DMS53 treated with DMSO at 0.1 percent for 48 hours (cell line): ENCODE data around the gene MAP3K5.
"Not testable (repeated sequence)": the region's sequence is repeated elsewhere in the genome, so short reads cannot be mapped to it uniquely, and the experiment has no call there.

ENCODE experiments used
- DNase-seq: peaks from one replicate; lab custom pipeline; 2025; ENCODE audit not compliant: unreplicated experiment; lab: John Stamatoyannopoulos, UW

The MAP3K5 gene

GRCh38 chr6:136693090-136693489, 99.2 kb downstream of the MAP3K5 start:
- DNase-seq: no peak

- not testable (repeated sequence) for DNase-seq
Measured at GRCh38 chr6:136687894-136688293, 104.4 kb downstream of the MAP3K5 start.

GRCh38 chr6:136685540-136686108, 106.7 kb downstream of the MAP3K5 start:
- DNase-seq: no peak

GRCh38 chr6:136684466-136684865, 107.8 kb downstream of the MAP3K5 start:
- no peak for DNase-seq

- no peak for DNase-seq
Measured at GRCh38 chr6:136683209-136683941, 108.9 kb downstream of the MAP3K5 start.

GRCh38 chr6:136682292-136682691, 110.0 kb downstream of the MAP3K5 start:
- DNase-seq: no peak

- no peak for DNase-seq
Measured at GRCh38 chr6:136677822-136678221, 114.5 kb downstream of the MAP3K5 start.

GRCh38 chr6:136677344-136677743, 114.9 kb downstream of the MAP3K5 start:
- no peak for DNase-seq

GRCh38 chr6:136676075-136676474, 116.2 kb downstream of the MAP3K5 start:
- DNase-seq: no peak

GRCh38 chr6:136673571-136673970, 118.7 kb downstream of the MAP3K5 start:
- DNase-seq: no peak

GRCh38 chr6:136672144-136672543, 120.1 kb downstream of the MAP3K5 start:
- no peak for DNase-seq

GRCh38 chr6:136669299-136669699, 123.0 kb downstream of the MAP3K5 start:
- DNase-seq: no peak

- DNase-seq: no peak
Measured at GRCh38 chr6:136668571-136668970, 123.7 kb downstream of the MAP3K5 start.

- DNase-seq: no peak
Measured at GRCh38 chr6:136666041-136666440, 126.2 kb downstream of the MAP3K5 start.

- DNase-seq: no peak
Measured at GRCh38 chr6:136662347-136663237, 129.7 kb downstream of the MAP3K5 start.

- no peak for DNase-seq
Measured at GRCh38 chr6:136660727-136661126, 131.6 kb downstream of the MAP3K5 start.

- DNase-seq: no peak
Measured at GRCh38 chr6:136659991-136660499, 132.2 kb downstream of the MAP3K5 start.

- DNase-seq: no peak
Measured at GRCh38 chr6:136658711-136659110, 133.6 kb downstream of the MAP3K5 start.

- DNase-seq: no peak
Measured at GRCh38 chr6:136657666-136658065, 134.6 kb downstream of the MAP3K5 start.

- no peak for DNase-seq
Measured at GRCh38 chr6:136656121-136656520, 136.2 kb downstream of the MAP3K5 start.

- no peak for DNase-seq
Measured at GRCh38 chr6:136655239-136656014, 136.8 kb downstream of the MAP3K5 start.
